ENCODE data around the gene CCHCR1.

DNA sequence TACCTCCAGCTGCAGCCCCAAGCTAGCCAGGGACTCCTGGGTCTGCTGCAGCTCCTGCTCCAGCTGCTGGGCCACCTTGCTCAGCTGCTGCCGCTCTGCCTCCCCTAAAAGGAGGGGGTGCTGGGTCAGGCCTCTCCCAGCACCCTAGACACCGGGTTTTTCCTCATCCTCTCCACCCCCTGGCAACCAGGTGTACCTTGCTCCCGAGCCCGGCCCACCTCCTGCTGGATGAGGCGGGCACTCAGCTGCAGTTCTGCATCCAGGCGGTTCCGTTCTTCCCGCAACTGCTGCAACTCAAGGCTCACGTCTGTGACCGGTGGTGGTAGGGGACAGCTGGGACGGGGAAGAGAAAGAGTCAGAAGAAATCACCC is 12.6 kb downstream of the CCHCR1 start:
- TF ChIP-seq POLR2AphosphoS5 (IDR thresholded peaks at IDR 0.05; ENCODE audit: low read depth) (no peak), EZH2phosphoT487 (IDR thresholded peaks at IDR 0.05; ENCODE audit: unreplicated experiment) (no peak), EZH2 (IDR thresholded peaks at IDR 0.05; ENCODE audit: low read depth, unreplicated experiment) (no peak), CREB1 (CRISPR knock-in tag; IDR thresholded peaks at IDR 0.05; ENCODE audit: low read depth) (no peak)
- TF ChIP-seq, protein P1, sequence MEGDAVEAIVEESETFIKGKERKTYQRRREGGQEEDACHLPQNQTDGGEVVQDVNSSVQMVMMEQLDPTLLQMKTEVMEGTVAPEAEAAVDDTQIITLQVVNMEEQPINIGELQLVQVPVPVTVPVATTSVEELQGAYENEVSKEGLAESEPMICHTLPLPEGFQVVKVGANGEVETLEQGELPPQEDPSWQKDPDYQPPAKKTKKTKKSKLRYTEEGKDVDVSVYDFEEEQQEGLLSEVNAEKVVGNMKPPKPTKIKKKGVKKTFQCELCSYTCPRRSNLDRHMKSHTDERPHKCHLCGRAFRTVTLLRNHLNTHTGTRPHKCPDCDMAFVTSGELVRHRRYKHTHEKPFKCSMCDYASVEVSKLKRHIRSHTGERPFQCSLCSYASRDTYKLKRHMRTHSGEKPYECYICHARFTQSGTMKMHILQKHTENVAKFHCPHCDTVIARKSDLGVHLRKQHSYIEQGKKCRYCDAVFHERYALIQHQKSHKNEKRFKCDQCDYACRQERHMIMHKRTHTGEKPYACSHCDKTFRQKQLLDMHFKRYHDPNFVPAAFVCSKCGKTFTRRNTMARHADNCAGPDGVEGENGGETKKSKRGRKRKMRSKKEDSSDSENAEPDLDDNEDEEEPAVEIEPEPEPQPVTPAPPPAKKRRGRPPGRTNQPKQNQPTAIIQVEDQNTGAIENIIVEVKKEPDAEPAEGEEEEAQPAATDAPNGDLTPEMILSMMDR (conservative IDR thresholded peaks at IDR 0.05; ENCODE audit: low read depth in 2 of 2) = no peak
- TF ChIP-seq, protein P2, sequence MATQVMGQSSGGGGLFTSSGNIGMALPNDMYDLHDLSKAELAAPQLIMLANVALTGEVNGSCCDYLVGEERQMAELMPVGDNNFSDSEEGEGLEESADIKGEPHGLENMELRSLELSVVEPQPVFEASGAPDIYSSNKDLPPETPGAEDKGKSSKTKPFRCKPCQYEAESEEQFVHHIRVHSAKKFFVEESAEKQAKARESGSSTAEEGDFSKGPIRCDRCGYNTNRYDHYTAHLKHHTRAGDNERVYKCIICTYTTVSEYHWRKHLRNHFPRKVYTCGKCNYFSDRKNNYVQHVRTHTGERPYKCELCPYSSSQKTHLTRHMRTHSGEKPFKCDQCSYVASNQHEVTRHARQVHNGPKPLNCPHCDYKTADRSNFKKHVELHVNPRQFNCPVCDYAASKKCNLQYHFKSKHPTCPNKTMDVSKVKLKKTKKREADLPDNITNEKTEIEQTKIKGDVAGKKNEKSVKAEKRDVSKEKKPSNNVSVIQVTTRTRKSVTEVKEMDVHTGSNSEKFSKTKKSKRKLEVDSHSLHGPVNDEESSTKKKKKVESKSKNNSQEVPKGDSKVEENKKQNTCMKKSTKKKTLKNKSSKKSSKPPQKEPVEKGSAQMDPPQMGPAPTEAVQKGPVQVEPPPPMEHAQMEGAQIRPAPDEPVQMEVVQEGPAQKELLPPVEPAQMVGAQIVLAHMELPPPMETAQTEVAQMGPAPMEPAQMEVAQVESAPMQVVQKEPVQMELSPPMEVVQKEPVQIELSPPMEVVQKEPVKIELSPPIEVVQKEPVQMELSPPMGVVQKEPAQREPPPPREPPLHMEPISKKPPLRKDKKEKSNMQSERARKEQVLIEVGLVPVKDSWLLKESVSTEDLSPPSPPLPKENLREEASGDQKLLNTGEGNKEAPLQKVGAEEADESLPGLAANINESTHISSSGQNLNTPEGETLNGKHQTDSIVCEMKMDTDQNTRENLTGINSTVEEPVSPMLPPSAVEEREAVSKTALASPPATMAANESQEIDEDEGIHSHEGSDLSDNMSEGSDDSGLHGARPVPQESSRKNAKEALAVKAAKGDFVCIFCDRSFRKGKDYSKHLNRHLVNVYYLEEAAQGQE (IDR thresholded peaks at IDR 0.05; ENCODE audit: unreplicated experiment) = no peak
